SU-DHL-6 (cell line): ENCODE data around the gene PIGC.

ENCODE experiments used
- H2AFZ ChIP-seq: fragments of 200-600 bp; sonication (generic); 2 replicates; pipeline ENCODE4 v1.6.1; 2014; ENCODE audit warnings: low read depth, mild to moderate bottlenecking, moderate library complexity, mixed read lengths, antibody characterized with exemption, low read length; ENCODE audit not compliant: severe bottlenecking
- H3F3A ChIP-seq: fragments of 200-600 bp; shearing (Covaris generic); 2 replicates; pipeline ENCODE4 v1.6.0; 2016; ENCODE audit warnings: antibody characterized with exemption, mild to moderate bottlenecking; ENCODE audit not compliant: insufficient read depth
- H3K27ac ChIP-seq: fragments of 200-600 bp; sonication (generic); 2 replicates; pipeline ENCODE4 v1.5.1; 2016; ENCODE audit warnings: low read depth, mild to moderate bottlenecking, low read length, moderate library complexity, mixed read lengths
- H3K27me3 ChIP-seq: fragments of 200-600 bp; sonication (generic), shearing (Covaris generic); 2 replicates; pipeline ENCODE4 v1.6.0; 2014; ENCODE audit warnings: mild to moderate bottlenecking, low read length
- H3K36me3 ChIP-seq: fragments of 200-600 bp; sonication (generic); 2 replicates; pipeline ENCODE4 v1.6.1; 2014; ENCODE audit warnings: mild to moderate bottlenecking, low read length, mixed read lengths
- H3K4me2 ChIP-seq: fragments of 300-600, 200-600 bp; shearing (Covaris generic), sonication (generic); 2 replicates; pipeline ENCODE4 v1.6.0; 2014; ENCODE audit warnings: low read length, low read depth, mild to moderate bottlenecking; ENCODE audit not compliant: poor library complexity, severe bottlenecking
- H3K4me3 ChIP-seq: fragments of 200-600 bp; sonication (generic); 2 replicates; pipeline ENCODE4 v1.5.1; 2014; ENCODE audit warnings: antibody characterized with exemption, low read length, mild to moderate bottlenecking, mixed read lengths; ENCODE audit not compliant: insufficient read depth, poor library complexity, severe bottlenecking
- H3K79me2 ChIP-seq: fragments of 200-600 bp; sonication (generic); 2 replicates; pipeline ENCODE4 v1.6.1; 2014; ENCODE audit warnings: mild to moderate bottlenecking, low read length, moderate library complexity; ENCODE audit not compliant: insufficient read depth
- H3K9ac ChIP-seq: fragments of 200-600 bp; sonication (generic); 2 replicates; pipeline ENCODE4 v1.7.0; 2014; ENCODE audit warnings: mild to moderate bottlenecking, low read length
- H3K9me2 ChIP-seq: fragments of 200-600 bp; sonication (generic); replicated peaks from 2 replicates; pipeline ENCODE4 v1.6.1; 2014; ENCODE audit warnings: low read length; ENCODE audit not compliant: insufficient read depth
- H3K9me3 ChIP-seq: fragments of 200-600 bp; sonication (generic); 2 replicates; pipeline ENCODE4 v1.6.1; 2014; ENCODE audit warnings: low read length, mixed read lengths; ENCODE audit not compliant: insufficient read depth
- H4K20me1 ChIP-seq: fragments of 200-600 bp; sonication (generic); 2 replicates; pipeline ENCODE4 v1.6.1; 2014; ENCODE audit warnings: low read depth, mild to moderate bottlenecking, antibody characterized with exemption, low read length, moderate library complexity, mixed read lengths
- CTCF ChIP-seq: fragments of 200-600 bp; sonication (generic); IDR thresholded peaks from one replicate; pipeline ENCODE4 v1.5.1; 2017; ENCODE audit warnings: antibody characterized with exemption, mild to moderate bottlenecking, low read length, moderate library complexity; ENCODE audit not compliant: insufficient read depth, poor library complexity, severe bottlenecking
- EZH2phosphoT487 ChIP-seq: fragments of 200-600 bp; sonication (generic), shearing (Covaris generic); conservative IDR thresholded peaks from 2 replicates; pipeline ENCODE4 v1.6.1; 2018; ENCODE audit warnings: mild to moderate bottlenecking, antibody characterized with exemption, low read length, moderate library complexity, mixed read lengths

PIGC gene

DNA sequence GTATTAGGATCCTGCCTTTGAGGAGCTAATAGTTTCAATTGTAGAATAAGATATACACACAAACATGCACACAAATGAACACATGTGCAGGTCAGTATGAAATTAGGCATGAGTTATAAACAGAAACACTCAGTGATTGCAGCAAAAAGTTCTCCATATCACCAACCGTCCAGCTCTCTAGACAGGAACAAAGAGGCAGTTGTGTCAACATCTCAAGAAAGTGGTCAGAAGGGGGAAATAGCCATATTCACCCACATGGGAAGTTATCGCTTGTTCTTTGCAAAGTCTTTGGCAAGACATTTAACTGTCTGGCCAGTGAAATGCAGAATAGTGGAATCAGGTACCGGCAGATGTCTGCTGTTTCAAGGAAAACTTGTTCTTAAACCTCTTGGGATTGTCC, 29.4 kb upstream of the PIGC start:
- no peak overlapping the region for H3K9ac ChIP-seq
- no peaks in the 10 kb centered on the region for H3K9me2 ChIP-seq
- no peak overlapping the region for H3K4me3 ChIP-seq
- no peaks in the 10 kb centered on the region for H4K20me1 ChIP-seq
- H3K79me2 ChIP-seq, result no peaks in the 10 kb centered on the region
- H3K9me3 ChIP-seq, result no peaks in the 10 kb centered on the region
- no peak overlapping the region for H3K27ac ChIP-seq
- no peaks in the 10 kb centered on the region for H3F3A ChIP-seq
- H3K4me2 ChIP-seq, result no peak overlapping the region
- TF ChIP-seq EZH2phosphoT487 (no peak), CTCF (no peak)
- H2AFZ ChIP-seq, result no peak overlapping the region
- no peaks in the 10 kb centered on the region for H3K36me3 ChIP-seq
- H3K27me3 ChIP-seq, result no peaks in the 10 kb centered on the region

GRCh38 chr1:172472495-172472894, 28.6 kb upstream of the PIGC start:
- no peak overlapping the region for H3K27ac ChIP-seq
- no peak overlapping the region for H3K9ac ChIP-seq
- H3F3A ChIP-seq, result no peaks in the 10 kb centered on the region
- H3K9me2 ChIP-seq, result no peaks in the 10 kb centered on the region
- H3K27me3 ChIP-seq, result no peaks in the 10 kb centered on the region
- no peak overlapping the region for H2AFZ ChIP-seq
- H3K36me3 ChIP-seq, result no peaks in the 10 kb centered on the region
- H3K79me2 ChIP-seq, result no peaks in the 10 kb centered on the region
- no peak overlapping the region for H3K4me3 ChIP-seq
- H3K4me2 ChIP-seq, result no peak overlapping the region
- TF ChIP-seq CTCF (no peak), EZH2phosphoT487 (no peak)
- no peaks in the 10 kb centered on the region for H3K9me3 ChIP-seq
- H4K20me1 ChIP-seq, result no peaks in the 10 kb centered on the region

- H2AFZ ChIP-seq, result no peak overlapping the region
- H3F3A ChIP-seq, result no peaks in the 10 kb centered on the region
- H3K9me2 ChIP-seq, result no peaks in the 10 kb centered on the region
- no peak for TF ChIP-seq EZH2phosphoT487
- TF ChIP-seq CTCF, result no peak
- no peak overlapping the region for H3K9ac ChIP-seq
- no peak overlapping the region for H3K4me2 ChIP-seq
- H3K79me2 ChIP-seq, result no peaks in the 10 kb centered on the region
- H3K36me3 ChIP-seq, result no peaks in the 10 kb centered on the region
- H3K27me3 ChIP-seq, result no peaks in the 10 kb centered on the region
- H3K9me3 ChIP-seq, result no peaks in the 10 kb centered on the region
- no peaks in the 10 kb centered on the region for H4K20me1 ChIP-seq
- H3K27ac ChIP-seq, result no peak overlapping the region
- H3K4me3 ChIP-seq, result no peak overlapping the region
These were observed 27.8 kb upstream of the PIGC start for GRCh38 chr1:172471666-172472065.

- Histone ChIP-seq H4K20me1 (no peaks in the 10 kb centered on the region), H3K9me2 (no peaks in the 10 kb centered on the region), H2AFZ (no peak overlapping the region), H3K27ac (no peak overlapping the region), H3K27me3 (no peaks in the 10 kb centered on the region), H3K9me3 (no peaks in the 10 kb centered on the region), H3F3A (no peaks in the 10 kb centered on the region), H3K36me3 (no peaks in the 10 kb centered on the region), H3K9ac (no peak overlapping the region), H3K79me2 (no peaks in the 10 kb centered on the region), H3K4me3 (no peak overlapping the region), H3K4me2 (no peak overlapping the region)
- TF ChIP-seq CTCF (no peak), EZH2phosphoT487 (no peak)
These were observed 26.3 kb upstream of the PIGC start for GRCh38 chr1:172470149-172470548.
